HG03565 (cell line): ENCODE data around the gene GNA12.

Source experiments
- ATAC-seq: cut with Tn5 transposase; IDR thresholded peaks from one replicate; pipeline ENCODE4 v1.9.1; 2021; ENCODE audit warnings: mild to moderate bottlenecking, moderate library complexity; ENCODE audit not compliant: unreplicated experiment

GNA12 gene

GRCh38 chr7:2844153-2845033 is at the start of gene GNA12:
Gene GNA12, minus strand, starts transcription at chr7:2844308. Its CDS starts 147 bp downstream, at chr7:2844161.
- ATAC-seq, result peak; percentile 95

GRCh38 chr7:2893411-2893861 is 49.3 kb upstream of the GNA12 start:
- no peak for ATAC-seq

DNA sequence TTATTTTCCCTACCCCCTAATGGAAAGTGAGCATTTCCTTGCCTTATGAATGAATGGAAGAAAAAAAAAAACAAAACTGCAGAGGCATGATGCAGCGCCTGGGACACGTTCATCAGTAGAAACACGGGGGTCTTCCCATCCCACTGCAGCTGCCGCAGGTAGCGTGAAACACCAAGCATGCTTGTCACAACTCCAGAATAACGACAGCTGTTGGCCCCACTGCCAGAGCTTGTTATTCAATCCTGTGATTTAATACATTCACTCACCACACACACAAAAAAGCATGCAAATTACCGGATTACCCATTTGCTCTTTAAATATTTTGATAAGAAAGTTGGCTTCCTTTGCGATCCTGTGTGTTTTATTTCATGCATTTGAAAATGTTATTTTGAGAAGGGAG is 48.4 kb upstream of the GNA12 start:
- ATAC-seq, result no peak

- ATAC-seq, result no peak
These were observed 43.7 kb upstream of the GNA12 start for GRCh38 chr7:2887816-2888215.

DNA sequence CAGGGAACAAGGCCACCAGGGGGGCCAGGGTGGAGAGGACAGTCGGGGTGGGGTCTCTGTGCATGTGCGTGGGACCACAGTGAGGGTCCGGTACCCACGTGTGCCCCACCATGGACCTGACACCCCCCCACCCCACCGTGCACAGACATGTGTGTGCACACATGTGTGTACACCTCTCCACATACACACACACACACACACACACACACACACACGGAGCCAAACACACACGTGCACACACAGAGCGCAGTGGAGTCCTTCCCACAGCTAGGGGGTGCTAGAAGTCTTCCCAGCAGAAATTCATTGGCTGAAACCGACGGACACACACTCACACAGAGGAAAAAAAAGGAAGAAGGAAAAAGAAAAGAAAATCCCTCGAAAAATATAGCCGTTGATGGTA is 42.8 kb upstream of the GNA12 start:
- no peak for ATAC-seq

DNA sequence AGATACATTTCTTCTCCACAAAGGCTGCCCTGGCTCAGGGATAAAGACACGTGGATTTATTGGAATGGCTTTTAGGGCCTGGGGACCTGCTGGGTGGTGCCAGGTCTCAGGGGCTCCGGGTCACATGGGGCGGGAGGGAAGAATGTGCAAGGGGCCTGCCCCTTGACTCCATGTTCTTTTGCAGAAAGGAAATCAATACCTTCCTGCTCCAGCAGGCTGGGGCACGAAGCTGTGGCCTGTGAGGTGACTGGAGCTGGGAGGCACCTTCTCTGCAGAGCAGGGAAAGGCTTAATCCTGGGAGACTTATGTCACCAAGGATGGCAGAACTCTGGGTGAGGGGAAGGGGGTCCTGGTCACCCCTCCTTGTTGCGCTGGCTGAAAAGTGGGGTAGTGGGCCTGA is 42.3 kb upstream of the GNA12 start:
- no peak for ATAC-seq

DNA sequence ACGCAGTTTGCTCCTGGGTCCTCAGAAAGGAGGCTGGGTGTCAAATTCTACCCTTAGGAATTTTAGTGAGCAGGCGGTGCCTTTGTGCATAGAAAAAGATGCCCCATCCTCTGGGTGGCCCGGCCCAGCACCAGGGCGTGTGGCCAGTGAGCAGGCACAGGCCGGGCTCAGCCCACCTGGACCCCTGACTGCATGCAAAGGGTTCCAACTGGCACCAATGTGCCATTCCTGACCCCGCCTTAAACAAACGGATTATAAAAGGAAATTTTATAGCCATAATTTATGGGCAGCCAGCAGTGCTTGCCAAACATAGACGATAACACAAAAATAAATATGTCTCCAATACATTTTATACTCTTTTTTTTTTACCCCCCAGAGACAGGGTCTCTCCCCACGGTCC is 40.1 kb upstream of the GNA12 start:
- no peak for ATAC-seq

DNA sequence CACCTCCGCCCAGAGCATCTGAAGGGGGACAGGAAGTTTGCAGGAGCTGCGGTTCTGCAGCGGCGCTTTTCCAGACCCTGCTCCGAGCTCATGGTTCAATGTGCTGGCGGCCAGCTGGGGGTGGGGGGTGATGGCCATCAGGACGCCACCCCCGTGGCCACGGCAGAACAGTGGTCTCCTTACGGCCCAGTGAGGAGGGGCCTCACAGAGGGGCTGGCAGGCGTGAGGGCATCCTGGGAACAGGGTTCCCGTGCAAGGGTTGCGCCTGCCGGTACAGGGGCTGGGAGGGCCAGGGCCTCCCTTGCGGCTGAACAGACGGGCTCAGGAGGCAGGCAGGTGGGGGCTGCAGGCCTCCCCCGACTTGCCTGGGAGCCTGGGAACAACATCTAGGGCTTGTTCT is 39.0 kb upstream of the GNA12 start:
- ATAC-seq, result no peak

- ATAC-seq, result no peak
These were observed 38.0 kb upstream of the GNA12 start for GRCh38 chr7:2882111-2882510.

DNA sequence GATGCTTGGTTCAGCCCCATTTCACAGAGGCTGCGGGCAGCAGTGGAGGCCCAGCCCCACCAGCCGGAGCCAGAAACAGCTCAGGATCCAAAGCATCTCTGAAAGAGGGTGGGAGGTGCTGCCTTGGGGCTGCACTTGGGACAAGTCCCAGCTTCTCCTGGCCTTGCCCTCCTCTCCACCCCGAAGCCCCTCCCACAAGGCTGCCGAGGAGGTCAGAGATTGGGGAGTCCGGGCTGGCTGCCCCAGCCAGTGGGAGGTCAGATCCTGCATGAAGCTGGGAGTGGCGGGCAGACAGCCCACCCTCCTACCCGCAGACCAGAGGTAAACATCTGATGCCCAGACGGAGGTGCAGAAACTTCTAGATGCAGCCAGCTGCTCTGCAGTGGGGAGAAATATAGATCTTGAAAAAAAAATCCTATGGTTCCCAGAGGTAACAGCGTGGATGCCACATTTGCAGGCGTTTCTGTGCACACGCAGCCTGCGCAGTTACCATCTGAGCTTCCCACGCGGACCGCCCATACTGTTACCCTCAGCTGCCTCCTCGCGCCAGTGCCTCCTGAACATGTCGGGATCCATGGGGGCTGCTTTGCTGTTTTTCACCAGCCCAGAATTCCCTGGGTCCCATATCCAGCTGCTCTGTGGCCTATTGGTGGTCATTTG is 36.9 kb upstream of the GNA12 start:
- ATAC-seq, result no peak

DNA sequence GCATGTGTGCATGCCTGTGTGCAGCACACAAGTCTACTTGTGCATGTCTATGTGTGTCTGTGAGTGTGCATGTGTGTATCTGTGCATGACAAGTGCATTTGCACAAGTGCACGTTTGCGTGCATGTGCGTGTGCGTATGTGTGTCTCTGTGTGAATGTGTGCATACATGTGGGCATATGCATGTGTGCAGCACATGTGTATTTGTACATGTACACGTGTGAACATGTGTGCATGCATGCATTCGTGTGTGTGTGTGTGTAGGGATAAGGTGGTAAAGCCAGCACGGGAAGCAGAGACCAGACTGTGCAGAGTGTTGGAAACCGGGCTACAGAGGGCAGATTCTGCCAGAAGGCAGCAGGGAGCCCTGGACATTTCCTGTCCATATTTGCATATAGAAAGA is 35.9 kb upstream of the GNA12 start:
- no peak for ATAC-seq

DNA sequence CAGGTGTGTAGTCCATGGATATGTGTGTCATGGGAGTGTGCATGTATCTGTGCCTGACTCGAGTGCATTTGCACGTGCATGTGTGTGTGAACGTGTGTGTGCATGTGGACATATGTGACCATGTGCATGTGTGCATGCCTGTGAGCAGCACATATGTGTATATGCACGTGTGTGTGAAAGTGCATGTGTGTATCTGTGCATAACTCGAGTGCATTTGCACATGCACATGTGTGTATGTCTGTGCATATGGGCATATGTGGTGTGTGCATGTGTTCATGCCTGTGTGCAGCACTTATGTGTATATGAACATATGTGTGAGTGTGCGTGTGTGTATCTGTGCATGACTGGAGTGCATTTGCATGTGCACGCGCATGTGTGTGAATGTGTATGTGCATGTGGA is 35.2 kb upstream of the GNA12 start:
- ATAC-seq, result no peak

DNA sequence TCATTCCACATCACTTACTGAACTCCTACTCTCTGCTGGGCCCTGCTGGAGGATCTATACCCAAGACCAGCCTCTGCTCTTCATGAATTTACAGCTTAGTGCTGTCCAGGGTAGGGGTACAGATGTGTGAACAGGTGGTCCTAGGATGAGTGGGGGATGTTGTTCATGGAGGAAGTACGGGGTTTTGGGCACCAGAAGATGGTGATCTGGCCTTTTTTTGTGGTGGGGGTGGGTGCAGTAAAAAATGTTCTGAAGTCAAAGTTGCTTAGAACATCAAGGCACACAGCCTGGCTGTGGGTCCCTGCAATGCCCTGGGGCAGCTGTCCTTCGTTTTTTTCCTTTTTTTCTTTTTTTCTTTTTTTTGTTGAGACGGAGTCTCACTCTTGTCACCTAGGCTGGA is 34.2 kb upstream of the GNA12 start:
- no peak for ATAC-seq

DNA sequence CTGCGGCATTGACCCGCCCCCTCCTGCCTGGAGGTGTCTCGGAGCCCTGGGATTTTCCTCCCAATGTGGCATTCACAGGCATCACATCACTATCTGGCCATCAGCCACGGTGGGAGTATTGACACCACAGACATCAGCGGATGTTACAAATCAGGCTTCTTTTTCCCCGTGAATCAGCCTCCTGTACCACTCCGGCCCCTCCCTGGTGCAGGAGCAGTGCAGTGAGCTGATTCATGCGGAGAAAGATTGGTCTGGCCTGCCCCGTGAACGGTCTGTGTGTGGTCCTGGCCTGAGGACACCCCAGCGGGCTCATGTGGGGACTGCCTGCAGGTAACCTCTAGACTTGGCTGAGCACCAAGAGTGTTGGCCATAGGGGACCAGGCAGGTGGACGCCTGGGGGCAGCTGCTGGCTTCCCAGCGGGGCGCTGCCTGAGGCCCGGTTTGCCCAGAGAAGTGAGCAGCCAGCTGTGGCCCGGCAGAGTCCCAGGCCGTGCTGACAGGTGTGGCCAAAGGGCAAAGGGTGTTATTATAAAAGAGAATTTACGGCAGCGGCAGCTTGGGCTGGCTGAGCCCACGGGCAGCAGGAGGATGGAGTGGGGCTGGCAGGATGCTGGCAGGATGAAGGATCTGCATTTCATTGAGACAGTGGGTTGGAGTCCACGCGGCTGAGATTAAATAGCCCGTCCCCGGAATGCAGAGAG is 32.1 kb upstream of the GNA12 start:
- ATAC-seq, result no peak

DNA sequence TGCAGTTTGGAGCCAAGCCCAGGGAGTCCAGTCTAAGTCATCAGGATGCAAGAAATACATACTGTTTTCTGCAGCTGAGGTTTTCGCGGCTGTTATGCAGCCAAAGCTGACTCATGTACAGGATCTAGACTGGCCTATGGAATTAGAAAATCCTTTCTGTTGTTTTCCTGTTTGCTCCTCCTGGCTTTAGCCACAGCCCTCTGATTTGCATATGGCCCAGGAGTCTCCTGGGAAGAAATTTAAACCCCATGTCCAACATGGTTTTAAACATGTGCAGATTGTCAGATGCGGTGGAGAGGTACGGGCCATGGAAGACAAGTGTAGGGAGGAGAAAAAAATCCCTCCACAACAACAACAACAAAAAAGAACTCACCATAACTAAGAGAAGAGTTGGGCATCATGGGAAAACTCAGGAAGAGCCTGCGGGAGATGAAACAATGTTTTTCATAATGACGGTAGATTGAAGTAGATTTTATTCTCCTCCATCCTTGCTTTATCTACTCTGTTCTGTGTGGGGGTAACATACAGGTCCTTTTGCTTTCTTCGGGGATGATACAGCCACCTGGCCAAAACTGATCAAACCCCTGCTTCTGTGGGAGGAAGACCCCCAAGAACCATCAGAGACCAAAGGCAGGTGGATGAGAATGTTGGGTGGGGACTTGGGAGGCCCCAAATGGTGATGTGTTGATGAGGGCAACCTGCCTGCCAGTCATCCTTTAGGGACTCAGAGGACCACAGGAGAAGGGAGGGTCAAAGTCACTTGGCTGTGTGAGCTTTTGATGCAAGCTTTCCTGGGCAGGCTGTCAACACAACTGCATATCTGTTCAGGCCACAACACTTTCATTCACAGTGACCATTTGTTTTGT is 29.8 kb upstream of the GNA12 start:
- ATAC-seq, result no peak

DNA sequence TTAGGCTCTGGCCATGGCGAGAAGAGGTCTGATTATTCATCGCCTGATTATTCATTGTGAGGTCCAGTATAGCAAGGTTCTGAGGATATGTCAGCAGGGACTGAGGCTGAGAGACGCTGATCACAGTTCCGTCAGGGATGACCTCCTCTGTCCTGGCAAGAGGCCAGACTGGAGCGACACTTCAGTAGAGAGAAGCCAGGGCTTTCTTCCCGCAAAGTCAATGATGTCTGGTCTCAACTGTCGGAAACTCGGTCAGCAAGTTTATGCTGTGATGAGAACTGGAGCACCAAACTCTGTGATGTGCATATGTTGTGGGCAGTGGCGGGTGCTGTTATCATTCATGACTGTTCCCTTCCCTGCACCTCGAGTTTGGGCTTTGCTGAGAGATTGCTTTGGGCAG is 29.0 kb upstream of the GNA12 start:
- ATAC-seq, result no peak

DNA sequence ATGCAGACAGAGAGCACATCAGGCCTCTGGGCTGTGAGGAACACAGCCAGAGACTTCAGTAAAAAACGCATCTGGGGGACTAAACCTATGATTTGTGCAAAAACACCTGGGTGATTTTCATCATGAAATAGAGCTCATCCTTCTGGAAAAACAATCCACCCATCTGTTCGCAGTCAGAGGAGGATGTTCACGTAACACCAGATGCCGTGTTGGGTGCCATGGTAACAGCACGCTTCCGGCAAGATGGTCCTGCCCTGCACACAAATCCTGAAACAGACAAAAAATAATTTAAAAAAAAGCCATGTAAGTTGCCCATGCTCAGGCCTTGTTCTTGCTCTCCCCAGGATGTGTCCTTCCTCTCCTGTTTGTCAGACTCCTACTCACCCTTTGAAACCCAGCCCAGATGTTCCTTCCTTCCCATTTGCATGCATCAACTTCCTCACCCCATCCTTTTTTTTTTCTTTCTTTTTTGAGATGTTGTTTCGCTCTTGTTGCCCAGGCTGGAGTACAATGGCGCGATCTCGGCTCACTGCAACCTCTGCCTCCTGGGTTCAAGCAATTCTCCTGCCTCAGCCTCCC is 28.3 kb upstream of the GNA12 start:
- ATAC-seq, result no peak

DNA sequence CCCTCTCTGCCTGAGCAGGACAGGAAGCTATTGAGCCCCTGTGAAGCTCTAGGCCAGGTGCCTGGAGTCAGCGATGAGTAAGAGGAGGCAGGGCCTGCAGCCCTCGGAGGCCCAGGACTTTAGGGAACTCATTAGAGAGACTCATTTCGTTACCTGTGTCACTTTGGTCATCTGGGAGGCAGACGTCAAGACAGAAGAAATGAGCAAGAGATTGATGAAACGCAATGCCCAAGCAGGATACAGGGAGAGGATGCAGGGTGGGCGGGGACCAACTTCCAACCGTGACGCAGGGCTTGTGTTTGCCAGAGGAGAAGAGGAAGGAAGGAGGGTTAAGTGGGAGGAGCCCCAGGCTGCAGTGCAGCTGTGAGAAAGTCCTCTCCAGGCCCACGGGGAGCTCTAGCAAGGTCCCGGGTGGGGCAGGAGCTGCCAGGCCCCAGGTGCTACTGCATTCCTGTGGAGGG is 26.4 kb upstream of the GNA12 start:
- peak; percentile 39 for ATAC-seq

DNA sequence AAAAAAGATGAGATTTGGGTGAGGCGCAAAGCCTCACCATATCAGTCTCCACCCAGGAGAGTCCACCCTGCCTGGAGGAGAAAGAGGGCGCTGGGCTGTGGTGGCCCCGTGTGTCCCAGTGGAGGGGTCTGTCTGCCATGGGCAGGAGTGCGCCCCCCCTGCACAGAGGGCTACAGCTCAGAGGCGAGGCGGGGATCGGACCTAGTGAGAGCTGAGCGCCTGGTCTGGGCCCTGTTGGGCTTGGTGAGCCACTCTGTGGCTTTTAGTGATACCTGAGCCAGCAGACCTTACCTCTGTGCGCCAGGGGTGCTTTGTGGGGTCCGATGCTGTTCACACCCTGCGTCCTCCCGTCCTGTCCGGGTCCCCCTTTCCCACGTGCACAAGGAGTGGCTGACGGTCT is 25.9 kb upstream of the GNA12 start:
- no peak for ATAC-seq

GRCh38 chr7:2866601-2867000 is 22.5 kb upstream of the GNA12 start:
- no peak for ATAC-seq
